Stimulated activated naive CD8-positive, alpha-beta T cell treated with anti-CD3 and anti-CD28 coated beads, Interleukin-15, amount 100 ng/mL, for 72 hours (primary cell): ENCODE data around the gene INTS15.
A peak's percentile ranks its signal among the peaks of the same experiment; 100 is the strongest.
"Not testable (repeated sequence)": the region's sequence is repeated elsewhere in the genome, so short reads cannot be mapped to it uniquely, and the experiment has no call there.

Source experiments
- ATAC-seq: fragments of 150-1000 bp; cut with Tn5 transposase; 2 replicates; pipeline ENCODE4 v1.10.0; 2021; ENCODE audit warnings: mild to moderate bottlenecking, moderate library complexity
- DNase-seq, 2 donors: peaks; one replicate each; pipeline ENCODE4 v3.0.0; 2021 to 2022
- H3K27ac Mint-ChIP-seq, 2 donors: one replicate each; pipeline ENCODE4 v1.8.0; 2022; ENCODE audit warnings: mild to moderate bottlenecking in 2 of 2, mixed read lengths in 2 of 2, moderate library complexity in 2 of 2
- H3K27me3 Mint-ChIP-seq: one replicate; pipeline ENCODE4 v1.8.0; 2022; ENCODE audit warnings: mixed read lengths
- H3K4me1 Mint-ChIP-seq: one replicate; pipeline ENCODE4 v1.8.0; 2022; ENCODE audit warnings: mild to moderate bottlenecking, mixed read lengths
- H3K4me3 Mint-ChIP-seq, 2 donors: one replicate each; pipeline ENCODE4 v1.8.0; 2022; ENCODE audit warnings: mild to moderate bottlenecking in 2 of 2, mixed read lengths in 2 of 2, moderate library complexity in 1 of 2
- H3K9me3 Mint-ChIP-seq, 2 donors: one replicate each; pipeline ENCODE4 v1.8.0; 2022; ENCODE audit warnings: mixed read lengths in 2 of 2

Gene INTS15

DNA sequence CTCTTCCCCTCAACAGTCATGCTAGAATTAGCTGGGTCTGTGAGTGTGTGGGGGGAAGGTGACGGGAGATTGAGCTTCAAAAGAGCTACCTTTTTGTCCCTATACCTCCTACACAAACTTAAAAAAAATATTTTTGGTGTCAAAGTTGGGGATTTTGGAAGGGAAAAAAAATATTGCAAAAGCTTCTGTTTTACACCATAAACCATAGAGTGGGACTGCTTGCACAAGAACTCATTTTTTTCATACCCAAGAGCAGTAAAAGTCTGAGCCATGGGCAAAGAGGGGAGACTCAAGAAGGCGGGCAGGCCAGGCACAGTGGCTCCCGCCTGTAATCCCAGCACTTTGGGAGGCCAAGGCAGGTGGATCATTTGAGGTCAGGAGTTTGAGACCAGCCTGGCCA, 21.9 kb upstream of the INTS15 start:
- ATAC-seq (no peak), DNase-seq (no peak)
- Mint-ChIP-seq H3K27me3 (no peaks in the 10 kb centered on the region), H3K27ac (no peak overlapping the region), H3K4me1 (no peaks in the 10 kb centered on the region), H3K4me3 (no peak overlapping the region), H3K9me3 (no peaks in the 10 kb centered on the region)

DNA sequence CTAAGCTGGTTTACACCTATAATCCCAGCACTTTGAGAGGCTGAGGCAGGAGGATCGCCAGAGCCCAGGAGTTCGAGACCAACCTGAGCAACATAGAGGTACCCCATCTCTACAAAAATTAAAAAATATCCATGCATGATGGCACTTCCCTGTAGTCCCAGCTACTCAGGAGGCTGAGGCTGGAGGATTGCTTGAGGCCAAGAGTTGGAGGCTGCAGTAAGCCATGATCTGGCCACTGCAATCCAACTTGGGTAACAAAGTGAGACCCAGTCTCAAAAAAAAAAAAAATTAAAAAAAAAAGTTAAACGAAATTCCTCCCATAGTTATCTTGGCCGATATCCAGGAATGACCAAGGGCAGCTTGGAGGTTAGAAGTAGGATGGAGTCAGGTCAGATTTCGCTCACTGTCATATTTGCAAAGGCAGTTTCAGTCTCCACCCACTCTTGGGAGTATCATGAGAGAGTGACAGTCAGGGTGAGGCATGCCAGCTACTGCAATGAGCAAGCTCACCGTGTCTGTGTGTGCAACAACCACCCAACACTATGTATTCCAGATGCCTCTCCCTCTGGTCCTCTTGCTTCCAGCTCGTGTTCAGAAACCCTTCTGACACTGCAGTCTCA, 18.6 kb upstream of the INTS15 start:
- H3K27ac Mint-ChIP-seq = no peak overlapping the region

DNA sequence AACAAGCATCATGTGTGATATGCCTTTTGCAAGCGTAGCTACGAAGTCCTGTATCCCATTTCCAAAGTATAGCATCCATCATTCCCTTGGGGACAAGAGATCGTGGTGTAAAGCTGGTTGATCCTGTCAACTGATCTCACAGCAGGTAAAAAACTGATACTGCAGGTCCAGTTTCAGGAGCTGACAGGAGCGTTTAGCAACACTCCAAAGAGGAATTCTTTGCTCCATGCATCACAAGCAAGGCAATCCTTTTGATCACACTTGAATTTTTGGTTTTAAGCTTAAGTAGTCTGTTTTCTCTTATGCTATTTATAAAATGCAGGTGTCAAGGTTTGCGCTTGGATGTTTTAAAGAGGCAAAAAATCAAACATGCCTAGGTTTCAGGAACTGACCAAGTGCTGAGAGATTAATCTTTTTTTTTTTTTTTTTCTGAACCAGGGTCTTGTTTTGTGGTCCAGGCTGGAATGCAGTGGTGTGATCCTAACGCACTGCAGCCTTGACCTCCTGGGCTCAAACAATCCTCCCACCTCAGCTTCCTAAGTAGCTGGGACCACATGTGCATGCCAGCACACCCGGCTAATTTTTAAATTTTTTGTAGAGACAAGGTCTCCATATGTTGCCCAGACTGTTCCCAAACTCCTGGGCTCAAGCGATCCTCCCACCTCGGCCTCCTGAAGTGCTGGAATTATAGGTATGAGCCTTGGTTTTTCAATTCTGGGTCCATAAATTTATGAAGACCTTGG, 14.4 kb upstream of the INTS15 start:
- H3K4me1 Mint-ChIP-seq = peaks cover 32% of the 10 kb centered on the region
- DNase-seq = no peak
- no peaks in the 10 kb centered on the region for H3K9me3 Mint-ChIP-seq
- no peak overlapping the region for H3K27ac Mint-ChIP-seq
- H3K27me3 Mint-ChIP-seq = no peaks in the 10 kb centered on the region
- peak overlapping the region in 1 of 2 donors; percentile 53 for H3K4me3 Mint-ChIP-seq
- ATAC-seq = no peak

More for the DNA sequence above, 18.6 kb upstream of the INTS15 start:
- H3K4me1 Mint-ChIP-seq = peaks cover 1% of the 10 kb centered on the region
- H3K27me3 Mint-ChIP-seq = no peaks in the 10 kb centered on the region
- H3K4me3 Mint-ChIP-seq = no peak overlapping the region
- no peak for DNase-seq
- peak; percentile 66 for ATAC-seq
- H3K9me3 Mint-ChIP-seq = no peaks in the 10 kb centered on the region

DNA sequence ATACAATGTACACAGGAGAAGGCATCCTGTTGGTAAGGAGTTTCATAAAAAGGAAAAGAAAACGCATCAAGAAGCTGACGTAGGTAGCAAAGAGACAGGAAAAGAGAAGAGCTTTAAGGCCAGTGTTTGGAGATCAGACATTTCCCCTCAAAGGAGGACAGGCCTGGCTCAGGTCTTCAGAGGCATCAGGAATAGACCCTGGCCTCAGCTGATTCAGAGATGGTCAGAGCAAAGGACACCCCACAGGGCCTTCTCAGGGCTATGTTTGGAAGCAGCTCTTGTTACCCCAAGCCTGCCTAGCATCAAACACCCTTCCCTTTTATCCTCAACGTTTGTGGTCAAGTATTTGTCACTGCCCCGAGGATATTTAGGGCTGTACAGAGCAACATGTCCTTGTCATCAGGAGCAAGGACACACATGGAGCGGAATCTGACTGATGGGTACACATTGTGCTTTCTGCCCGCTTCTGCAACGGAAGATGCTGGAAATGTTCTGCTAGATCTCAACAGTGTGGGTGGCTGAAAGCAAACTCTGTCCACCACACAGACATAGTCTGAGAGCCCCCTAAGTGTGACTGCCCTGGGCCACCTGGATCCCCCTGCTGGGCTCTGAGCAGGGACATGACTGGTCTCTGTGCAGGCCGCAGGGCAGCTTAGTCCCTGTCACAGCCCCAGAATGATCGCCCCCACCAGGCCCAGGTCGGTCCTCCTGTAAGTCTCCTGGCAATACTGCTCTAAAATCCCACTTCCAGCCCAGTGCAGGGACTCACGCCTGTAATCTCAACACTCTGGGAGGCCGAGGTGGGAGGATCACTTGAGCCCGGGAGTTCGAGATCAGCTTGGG, 13.6 kb upstream of the INTS15 start:
- Mint-ChIP-seq H3K4me3 (peak overlapping the region; percentile 70 to 83), H3K27me3 (no peaks in the 10 kb centered on the region), H3K9me3 (no peaks in the 10 kb centered on the region), H3K4me1 (peaks cover 40% of the 10 kb centered on the region), H3K27ac (peak overlapping the region; percentile 54 to 57)
- DNase-seq (peak in 1 of 2 donors; percentile 19), ATAC-seq (no peak)

DNA sequence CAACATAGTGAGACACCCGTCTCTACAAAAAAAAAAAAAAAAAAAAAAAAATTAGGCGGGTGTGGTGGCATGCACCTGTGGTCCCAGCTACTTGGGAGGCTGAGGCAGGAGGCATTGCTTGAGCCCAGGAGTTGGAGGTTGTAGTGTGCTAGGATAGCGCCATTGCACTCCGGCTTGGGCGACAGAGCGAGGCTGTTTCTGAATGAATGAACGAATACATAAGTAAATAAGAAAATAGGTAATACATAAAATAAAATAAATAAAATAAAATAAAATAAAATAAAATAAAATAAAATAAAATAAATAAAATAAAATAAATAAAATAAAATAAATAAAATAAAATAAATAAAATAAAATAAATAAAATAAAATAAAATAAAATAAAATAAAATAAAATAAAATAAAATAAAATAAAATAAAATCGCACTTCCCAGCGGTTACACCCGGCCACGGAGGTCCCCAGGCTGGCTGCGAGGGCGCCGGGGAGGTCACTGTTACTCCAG, 12.9 kb upstream of the INTS15 start:
- not testable (repeated sequence) for DNase-seq, H3K27me3 Mint-ChIP-seq

DNA sequence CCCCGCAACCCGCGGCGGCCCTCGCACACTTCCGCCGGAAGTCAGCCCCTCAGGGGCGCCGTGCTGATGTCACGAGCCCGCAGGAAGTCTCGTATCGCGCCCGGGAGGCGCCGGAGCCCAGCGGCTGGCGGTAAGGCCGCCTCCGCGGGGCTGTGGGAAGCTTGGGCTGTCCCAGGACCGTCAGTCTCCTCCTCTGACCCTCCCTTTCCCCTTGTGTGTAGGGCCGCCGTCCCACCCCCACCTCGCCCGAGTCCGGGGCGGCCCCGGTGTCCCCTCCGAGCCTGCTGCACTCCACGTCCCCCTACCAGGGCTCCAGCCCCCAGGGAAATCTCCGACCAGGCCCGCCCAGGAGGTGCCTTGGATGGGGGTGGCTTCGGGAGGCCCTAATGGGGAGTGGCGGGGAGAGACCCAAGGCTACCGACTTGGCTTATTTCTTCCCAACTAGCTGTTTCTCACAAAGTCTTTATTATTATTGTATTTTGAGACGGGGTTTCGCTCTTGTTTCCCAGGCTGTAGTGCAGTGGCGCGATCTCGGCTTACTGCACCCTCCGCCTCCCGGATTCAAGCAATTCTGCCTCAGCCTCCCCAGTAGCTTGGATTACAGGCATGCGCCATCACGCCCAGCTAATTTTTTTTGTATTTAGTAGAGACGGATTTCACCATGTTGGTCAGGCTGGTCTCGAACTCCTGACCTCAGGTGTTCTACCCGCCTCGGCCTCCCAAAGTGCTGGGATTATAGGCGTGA, 12.3 kb upstream of the INTS15 start, which contains the start of gene ZDHHC4:
TSS of gene ZDHHC4 (plus strand) at position 86 of the 745 bp plus-strand sequence. CDS start 3,108 bp downstream, outside the sequence.
- Mint-ChIP-seq H3K9me3 (no peaks in the 10 kb centered on the region), H3K4me1 (peaks cover 49% of the 10 kb centered on the region), H3K27ac (peak within 1 kb of the TSS; percentile 88 to 97), H3K4me3 (peak within 1 kb of the TSS; percentile 85 to 98), H3K27me3 (no peaks in the 10 kb centered on the region)
- DNase-seq (peak; percentile 85 to 90), ATAC-seq (peak; percentile 97)

More for the DNA sequence above, 12.9 kb upstream of the INTS15 start:
- not testable (repeated sequence) for H3K9me3 Mint-ChIP-seq, ATAC-seq
- Mint-ChIP-seq H3K4me1 (peaks cover 46% of the 10 kb centered on the region), H3K4me3 (peak overlapping the region; percentile 85 to 98), H3K27ac (peak overlapping the region; percentile 88 to 97)

DNA sequence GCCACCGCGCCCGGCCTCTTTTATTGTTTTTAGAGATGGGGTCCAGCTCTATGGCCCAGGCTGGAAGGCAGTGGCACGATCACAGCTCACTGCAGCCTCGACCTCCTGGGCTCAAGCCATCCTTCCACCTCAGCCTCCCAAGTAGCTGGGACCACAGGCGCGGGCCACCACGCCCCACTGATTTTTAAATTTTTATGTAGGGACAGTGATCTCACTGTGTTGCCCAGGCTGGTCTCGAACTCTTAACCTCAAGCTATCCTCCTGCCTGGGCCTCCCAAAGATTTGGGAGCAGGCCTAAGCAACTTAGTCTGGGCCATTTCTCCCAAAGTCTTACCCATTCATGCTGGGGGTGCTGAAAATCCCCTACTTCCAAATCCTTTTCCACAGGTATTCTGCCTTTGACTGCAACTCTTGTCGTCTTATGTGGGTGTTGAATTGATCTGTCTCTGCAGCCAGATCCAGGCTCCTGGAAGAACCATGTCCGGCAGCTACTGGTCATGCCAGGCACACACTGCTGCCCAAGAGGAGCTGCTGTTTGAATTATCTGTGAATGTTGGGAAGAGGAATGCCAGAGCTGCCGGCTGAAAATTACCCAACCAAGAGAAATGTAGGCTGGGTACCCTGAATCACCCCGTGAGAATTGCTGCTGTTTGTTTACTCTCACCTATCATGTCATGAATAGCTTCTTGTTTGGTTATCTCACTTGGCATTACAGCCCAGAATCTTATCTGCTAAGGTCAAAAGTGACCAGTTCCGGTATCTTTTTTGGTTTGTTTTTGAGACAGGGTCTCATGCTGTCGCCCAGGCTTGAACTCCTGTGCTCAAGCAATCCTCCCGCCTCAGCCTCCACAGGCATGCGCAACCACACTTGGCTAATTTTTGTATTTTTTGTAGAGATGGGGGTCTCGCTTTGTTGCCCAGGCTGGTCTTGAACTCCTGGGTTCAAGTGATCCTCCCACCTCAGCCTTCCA, 11.4 kb upstream of the INTS15 start:
- DNase-seq = no peak
- no peak for ATAC-seq
- no peaks in the 10 kb centered on the region for H3K9me3 Mint-ChIP-seq
- peaks cover 49% of the 10 kb centered on the region for H3K4me1 Mint-ChIP-seq
- peak overlapping the region in 1 of 2 donors; percentile 97 for H3K27ac Mint-ChIP-seq
- no peaks in the 10 kb centered on the region for H3K27me3 Mint-ChIP-seq
- peak overlapping the region; percentile 85 to 98 for H3K4me3 Mint-ChIP-seq

DNA sequence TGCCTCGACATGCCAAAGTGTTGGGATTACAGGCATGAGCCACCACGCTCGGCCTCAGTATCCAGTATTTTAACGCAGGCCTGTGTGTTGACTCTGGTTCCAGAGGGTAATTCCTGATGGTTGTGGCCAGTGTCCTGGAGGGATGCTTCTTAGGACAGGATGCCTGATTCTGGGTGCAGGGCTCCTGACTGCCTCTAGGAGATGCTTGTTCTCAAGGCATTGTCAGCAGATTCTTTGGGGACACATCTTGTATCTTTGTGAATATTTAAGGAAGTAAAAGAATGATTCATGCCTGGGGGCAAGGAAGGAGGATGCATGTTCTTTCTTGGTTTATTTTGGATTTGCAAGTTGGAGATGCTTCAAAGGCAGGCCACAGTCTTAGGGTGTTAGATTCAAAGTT, 10.4 kb upstream of the INTS15 start:
- no peaks in the 10 kb centered on the region for H3K27me3 Mint-ChIP-seq
- H3K9me3 Mint-ChIP-seq = no peaks in the 10 kb centered on the region
- DNase-seq = no peak
- peaks cover 49% of the 10 kb centered on the region for H3K4me1 Mint-ChIP-seq
- peak overlapping the region in 1 of 2 donors; percentile 98 for H3K4me3 Mint-ChIP-seq
- no peak for ATAC-seq
- peak overlapping the region in 1 of 2 donors; percentile 17 for H3K27ac Mint-ChIP-seq

DNA sequence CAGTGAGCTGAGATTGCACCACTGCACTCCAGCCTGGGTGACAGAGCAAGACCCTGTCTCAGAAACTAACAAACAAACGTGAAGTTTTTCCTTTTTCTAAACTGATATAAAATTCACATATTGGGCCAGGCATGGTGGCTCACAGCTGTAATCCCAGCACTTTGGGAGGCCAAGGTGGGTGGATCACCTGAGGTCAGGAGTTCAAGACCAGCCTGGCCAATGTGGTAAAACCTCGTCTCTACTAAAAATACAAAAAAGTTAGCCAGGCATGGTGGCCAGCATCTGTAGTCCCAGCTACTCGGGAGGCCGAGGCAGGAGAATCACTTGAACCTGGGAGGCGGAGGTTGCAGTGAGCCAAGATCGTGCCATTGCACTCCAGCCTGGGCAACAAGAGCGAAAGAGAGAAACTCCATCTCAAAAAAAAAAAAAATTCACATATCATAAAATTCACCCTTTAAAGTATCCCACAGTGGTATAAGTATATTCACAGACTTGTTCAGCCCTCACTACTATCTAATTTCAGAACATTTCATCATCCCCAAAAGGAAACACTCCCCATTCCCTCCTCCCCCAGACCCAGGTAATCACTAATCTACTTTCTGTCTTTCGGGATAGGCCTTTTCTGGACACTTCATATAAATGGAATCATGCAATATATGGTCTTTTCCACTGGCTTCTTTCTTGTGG, 3.9 kb upstream of the INTS15 start:
- not testable (repeated sequence) for ATAC-seq, H3K9me3 Mint-ChIP-seq, H3K4me3 Mint-ChIP-seq, DNase-seq, H3K27me3 Mint-ChIP-seq
- Mint-ChIP-seq H3K4me1 (peaks cover 24% of the 10 kb centered on the region), H3K27ac (peak overlapping the region; percentile 10 to 17)

DNA sequence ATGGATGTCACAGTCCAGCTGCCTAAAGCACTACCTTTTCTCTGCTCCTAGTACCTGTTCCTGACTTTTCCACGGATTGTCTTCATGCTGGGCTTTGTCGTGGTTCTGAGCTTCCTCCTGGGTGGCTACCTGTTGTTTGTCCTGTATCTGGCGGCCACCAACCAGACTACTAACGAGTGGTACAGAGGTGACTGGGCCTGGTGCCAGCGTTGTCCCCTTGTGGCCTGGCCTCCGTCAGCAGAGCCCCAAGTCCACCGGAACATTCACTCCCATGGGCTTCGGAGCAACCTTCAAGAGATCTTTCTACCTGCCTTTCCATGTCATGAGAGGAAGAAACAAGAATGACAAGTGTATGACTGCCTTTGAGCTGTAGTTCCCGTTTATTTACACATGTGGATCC, 1.3 kb upstream of the INTS15 start:
- Mint-ChIP-seq H3K9me3 (no peaks in the 10 kb centered on the region), H3K4me1 (peaks cover 34% of the 10 kb centered on the region), H3K27ac (no peak overlapping the region), H3K27me3 (no peaks in the 10 kb centered on the region), H3K4me3 (peak overlapping the region in 1 of 2 donors; percentile 80)
- ATAC-seq (no peak), DNase-seq (no peak)

DNA sequence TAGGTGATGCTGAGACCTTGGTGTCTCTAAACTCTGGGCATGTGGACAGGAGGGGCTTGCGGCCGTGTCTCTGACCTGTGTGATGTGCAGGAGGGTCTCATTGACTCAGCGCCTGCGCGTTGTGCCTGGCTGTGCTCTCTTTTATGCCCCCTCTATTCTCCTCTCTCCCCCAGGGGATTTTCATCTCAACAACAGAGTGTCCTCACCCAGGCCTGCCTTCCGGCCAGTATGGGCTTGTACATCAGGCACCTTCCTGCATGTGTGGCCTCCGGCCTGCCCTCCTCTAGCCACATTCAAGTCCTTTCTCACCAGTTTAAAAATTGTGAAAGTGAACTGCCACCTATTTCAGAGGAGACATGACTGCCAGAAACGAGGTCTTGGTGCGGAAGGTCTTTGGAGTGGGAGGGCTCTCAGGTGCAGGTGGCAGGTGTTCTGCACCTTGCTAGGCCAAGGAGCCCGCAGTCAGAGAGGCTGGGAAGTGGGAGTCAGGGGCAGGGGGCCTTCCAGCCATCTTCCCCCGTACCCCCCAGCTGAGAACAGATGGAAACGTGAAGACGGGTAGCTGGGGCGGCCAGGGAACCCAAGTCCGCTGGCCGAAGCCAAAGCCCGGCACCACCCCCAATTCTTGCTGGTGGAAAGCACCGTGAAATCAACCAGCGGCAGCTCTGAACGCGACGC, 531 bp upstream of the INTS15 start:
- Mint-ChIP-seq H3K4me1 (peaks cover 34% of the 10 kb centered on the region), H3K4me3 (peak overlapping the region; percentile 60 to 80), H3K27ac (peak overlapping the region in 1 of 2 donors; percentile 97), H3K27me3 (no peaks in the 10 kb centered on the region), H3K9me3 (no peaks in the 10 kb centered on the region)
- DNase-seq (no peak), ATAC-seq (no peak)

DNA sequence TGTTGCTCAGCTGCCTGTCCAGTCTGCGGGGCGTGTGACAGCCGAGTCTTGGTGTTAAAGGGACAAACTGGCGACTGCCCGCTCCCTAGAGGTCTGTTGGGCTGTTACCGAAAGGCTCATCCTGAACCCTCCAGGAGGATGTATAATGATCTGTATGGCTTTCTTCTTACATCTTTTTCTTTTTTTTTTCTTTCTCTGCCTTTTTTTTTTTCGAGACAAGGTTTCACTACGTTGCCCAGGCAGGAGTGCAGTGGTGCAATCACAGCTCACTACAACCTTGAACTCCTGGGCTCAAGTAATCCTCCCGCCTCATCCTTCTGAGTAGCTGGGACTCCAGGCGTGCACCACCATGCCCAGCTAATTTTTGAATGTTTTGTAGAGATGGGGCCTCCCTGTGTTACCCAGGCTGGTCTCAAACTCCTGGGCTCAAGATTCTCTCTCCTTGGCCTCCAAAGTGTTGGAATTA, 857 bp downstream of the INTS15 start:
- no peaks in the 10 kb centered on the region for H3K27me3 Mint-ChIP-seq

DNA sequence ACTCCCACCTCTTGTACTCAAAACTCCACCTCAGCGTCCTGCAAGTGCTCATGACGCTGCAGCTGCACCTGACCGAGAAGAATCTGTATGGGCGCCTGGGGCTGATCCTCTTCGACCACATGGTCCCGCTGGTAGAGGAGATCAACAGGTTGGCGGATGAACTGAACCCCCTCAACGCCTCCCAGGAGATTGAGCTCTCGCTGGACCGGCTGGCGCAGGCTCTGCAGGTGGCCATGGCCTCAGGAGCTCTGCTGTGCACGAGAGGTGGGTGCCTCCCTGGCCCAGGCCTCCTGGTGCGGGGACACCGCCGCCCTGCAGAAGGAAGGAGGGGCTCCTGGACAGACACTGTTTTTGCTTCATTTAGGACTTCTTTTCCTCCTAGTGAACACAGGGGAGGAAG, 10.3 kb downstream of the INTS15 start:
- DNase-seq (no peak), ATAC-seq (no peak)
- H3K9me3 Mint-ChIP-seq = no peaks in the 10 kb centered on the region
- peak overlapping the region in 1 of 2 donors; percentile 63 for H3K27ac Mint-ChIP-seq
- no peaks in the 10 kb centered on the region for H3K27me3 Mint-ChIP-seq
- peaks cover 6% of the 10 kb centered on the region for H3K4me1 Mint-ChIP-seq
- H3K4me3 Mint-ChIP-seq = no peak overlapping the region

More for the DNA sequence above, 857 bp downstream of the INTS15 start:
- no peak for ATAC-seq
- Mint-ChIP-seq H3K4me3 (peak overlapping the region; percentile 85 to 88), H3K27ac (peak overlapping the region; percentile 82 to 94), H3K9me3 (no peaks in the 10 kb centered on the region), H3K4me1 (peaks cover 34% of the 10 kb centered on the region)
- DNase-seq = no peak
